Esophagus squamous epithelium (tissue), 5 donors: ENCODE data around the gene RNF144A. TPM values are rescaled to one million over a fixed set of nuclear protein-coding genes. Genes with fewer than 3 reads are reported as not detected.

ENCODE experiments used
- DNase-seq: peaks from one replicate; lab custom pipeline; 2025; lab: John Stamatoyannopoulos, UW
- H3K27ac ChIP-seq, 4 donors: fragments of 200-600 bp; sonication (generic); one replicate each; pipeline ENCODE4 v1.5.1; 2016 to 2019; ENCODE audit warnings: mild to moderate bottlenecking in 1 of 4
- H3K27me3 ChIP-seq, 4 donors: fragments of 200-600 bp; sonication (generic); 1 replicate in 3 of 4; 2 replicates in 1 of 4; pipeline versions ENCODE4 v1.5.1 to v1.6.0; 2017 to 2021; ENCODE audit warnings: antibody characterized with exemption in 1 of 4
- H3K36me3 ChIP-seq, 3 donors: fragments of 200-600 bp; sonication (generic); one replicate each; pipeline ENCODE4 v1.5.1; 2016 to 2019
- H3K4me1 ChIP-seq, 3 donors: fragments of 200-600 bp; sonication (generic); one replicate each; pipeline ENCODE4 v1.5.1; 2017 to 2019
- H3K4me3 ChIP-seq, 4 donors: fragments of 200-600 bp; sonication (generic); 1 replicate in 3 of 4; 2 replicates in 1 of 4; pipeline ENCODE4 v1.5.1; 2016 to 2019; ENCODE audit warnings: mild to moderate bottlenecking in 2 of 4, moderate library complexity in 1 of 4
- H3K9me3 ChIP-seq, 3 donors: fragments of 200-600 bp; sonication (generic); one replicate each; pipeline ENCODE4 v1.5.1; 2016 to 2019
- CTCF ChIP-seq, 6 experiments: fragments of 450-650 bp in 4 of 6; fragments of 200-600 bp in 2 of 6; sonication (generic) in 2 of 6; IDR thresholded peaks; one replicate each; pipeline ENCODE4 v1.5.1; 2016 to 2019; ENCODE audit warnings: antibody characterized with exemption in 6 of 6, mild to moderate bottlenecking in 4 of 6, moderate library complexity in 4 of 6
- POLR2A ChIP-seq, 4 donors: fragments of 450-650 bp; IDR thresholded peaks; one replicate each; pipeline ENCODE4 v1.6.1; 2017; ENCODE audit warnings: antibody characterized with exemption in 4 of 4, mild to moderate bottlenecking in 4 of 4, moderate library complexity in 3 of 4
- WGBS, 2 donors: methylation state at CpG; one replicate each; pipeline ENCODE4 v1.1.5; 2018; 5-methylcytosine and 5-hydroxymethylcytosine counted together
- intact Hi-C: fragments of 100-400 bp; cut with DNase I; formaldehyde crosslinking; loops from one replicate; pipeline ENCODE4 v1.15.0; 2022
- total RNA-seq, 4 donors: library from RNA; depleted of rRNA; stranded (reverse); fragments of >200 nt; gene quantifications; one replicate each; pipeline ENCODE4 v1.1.0, GENCODE V29; 2016
- donor health status: DM: yes; HTN: yes; CAD: no.

Gene RNF144A
- total RNA-seq, 4 donors from 2014 or later, result 6.2 to 11.6 (median 8.2) TPM

GRCh38 chr2:6970976-6971480 is 53.8 kb downstream of the RNF144A start:
- intact Hi-C loops, result no loop called here
- Histone ChIP-seq H3K9me3 (no peaks in the 10 kb centered on the region), H3K4me3 (no peak overlapping the region), H3K4me1 (no peaks in the 10 kb centered on the region), H3K36me3 (no peaks in the 10 kb centered on the region), H3K27me3 (no peaks in the 10 kb centered on the region), H3K27ac (no peak overlapping the region)
- no peak for DNase-seq
- TF ChIP-seq CTCF (IDR thresholded peaks at IDR 0.05), result no peak
- 89 to 92% methylated on average over 3 to 4 of the region's 4 CpGs for WGBS, 2 donors

- Histone ChIP-seq H3K27me3 (no peaks in the 10 kb centered on the region), H3K4me1 (no peaks in the 10 kb centered on the region), H3K9me3 (no peaks in the 10 kb centered on the region), H3K4me3 (no peak overlapping the region), H3K36me3 (no peaks in the 10 kb centered on the region), H3K27ac (no peak overlapping the region)
- intact Hi-C loops, result no loop called here
- 79 to 93% methylated on average over 2 of the region's 2 CpGs for WGBS, 2 donors
- DNase-seq, result no peak
- TF ChIP-seq POLR2A (IDR thresholded peaks at IDR 0.05), result no peak
- TF ChIP-seq CTCF (IDR thresholded peaks at IDR 0.05), result no peak
Observed at GRCh38 chr2:6971502-6971901, 54.3 kb downstream of the RNF144A start.

DNA sequence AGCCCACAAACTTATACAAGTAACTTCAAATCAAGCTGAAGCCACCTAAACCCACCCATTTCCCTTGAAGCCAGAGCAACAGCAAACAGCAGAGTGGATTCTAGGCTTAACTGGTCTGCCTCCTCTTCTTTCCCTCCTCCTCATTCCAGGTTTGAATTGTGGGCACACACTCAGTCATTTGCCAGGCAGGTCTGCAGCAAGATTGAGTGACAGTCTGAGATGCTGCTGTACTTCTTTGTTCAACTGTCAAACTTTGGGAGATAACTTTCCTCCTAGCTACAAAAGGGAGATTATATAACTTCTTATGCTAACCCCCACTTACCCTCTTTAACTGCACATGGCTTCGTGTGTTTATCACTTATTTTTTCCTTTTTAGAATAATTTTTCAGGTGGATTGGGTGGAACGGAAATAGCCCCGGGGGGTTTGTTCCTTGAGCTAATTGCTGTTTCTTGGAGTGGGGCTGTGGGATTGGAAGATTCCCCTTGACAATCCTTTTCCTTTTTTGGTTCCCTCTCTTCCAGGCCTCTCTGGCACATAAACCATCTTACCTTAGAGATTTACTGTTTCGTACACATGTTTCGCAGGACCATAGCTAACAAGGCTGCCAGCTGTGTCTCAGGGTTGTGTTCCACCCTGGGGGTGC is 55.0 kb downstream of the RNF144A start:
- TF ChIP-seq CTCF (IDR thresholded peaks at IDR 0.05) (no peak), POLR2A (IDR thresholded peaks at IDR 0.05) (no peak)
- DNase-seq, result no peak
- intact Hi-C loops, result no loop called here
- H3K4me3 ChIP-seq, result no peak overlapping the region
- H3K4me1 ChIP-seq, result peaks cover 0 to 5% (median 0%) of the 10 kb centered on the region in 3 donors
- no peaks in the 10 kb centered on the region for H3K27me3 ChIP-seq
- H3K9me3 ChIP-seq, result no peaks in the 10 kb centered on the region
- no peak overlapping the region for H3K27ac ChIP-seq
- WGBS, 2 donors, result 89 to 94% methylated on average over 5 of the region's 5 CpGs
- H3K36me3 ChIP-seq, result no peaks in the 10 kb centered on the region

DNA sequence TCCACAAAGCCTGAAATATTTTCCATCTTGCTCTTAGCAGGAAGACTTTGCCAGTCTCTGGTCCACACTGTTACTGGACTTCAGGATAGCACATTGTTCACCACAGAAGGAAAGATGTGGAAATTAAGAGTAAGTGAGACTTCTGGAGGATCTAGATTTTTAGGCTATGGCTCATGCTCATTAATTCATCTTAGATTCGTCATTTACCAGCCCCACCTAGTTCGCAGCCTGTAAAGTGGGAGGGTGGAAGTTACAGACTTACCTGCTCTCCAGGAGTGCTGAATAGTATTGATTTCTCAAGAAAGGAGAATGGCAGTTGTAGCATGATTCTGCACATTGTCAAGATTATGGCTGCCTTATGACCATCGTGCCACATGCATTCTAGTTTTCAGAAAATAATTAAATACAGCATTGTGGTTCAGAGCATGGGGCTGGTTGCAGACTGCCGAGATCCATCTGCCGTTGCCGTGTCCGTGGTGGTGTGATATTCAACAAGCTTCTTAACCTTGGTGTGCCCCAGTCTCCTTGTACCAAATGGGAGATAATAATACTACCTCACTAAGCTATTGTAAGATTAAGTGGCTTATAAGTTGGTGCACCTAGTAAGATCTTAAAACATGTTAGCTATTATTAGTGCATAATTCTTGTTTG is 56.8 kb downstream of the RNF144A start:
- no peak overlapping the region for H3K27ac ChIP-seq
- peaks cover 0 to 10% (median 0%) of the 10 kb centered on the region in 3 donors for H3K4me1 ChIP-seq
- DNase-seq, result no peak
- H3K9me3 ChIP-seq, result no peaks in the 10 kb centered on the region
- H3K4me3 ChIP-seq, result no peak overlapping the region
- no peaks in the 10 kb centered on the region for H3K36me3 ChIP-seq
- TF ChIP-seq POLR2A (IDR thresholded peaks at IDR 0.05) (no peak), CTCF (IDR thresholded peaks at IDR 0.05) (no peak)
- intact Hi-C loops, result no loop called here
- no peaks in the 10 kb centered on the region for H3K27me3 ChIP-seq
- WGBS, 2 donors, result 66 to 72% methylated on average over 7 of the region's 7 CpGs

- H3K36me3 ChIP-seq, result no peaks in the 10 kb centered on the region
- peaks cover 0 to 10% (median 0%) of the 10 kb centered on the region in 3 donors for H3K4me1 ChIP-seq
- H3K9me3 ChIP-seq, result no peaks in the 10 kb centered on the region
- no peak for DNase-seq
- H3K27me3 ChIP-seq, result no peaks in the 10 kb centered on the region
- no peak overlapping the region for H3K27ac ChIP-seq
- WGBS, 2 donors, result 71 to 77% methylated on average over 3 of the region's 3 CpGs
- TF ChIP-seq POLR2A (IDR thresholded peaks at IDR 0.05), result no peak
- no peak for TF ChIP-seq CTCF (IDR thresholded peaks at IDR 0.05)
- intact Hi-C loops, result no loop called here
- no peak overlapping the region for H3K4me3 ChIP-seq
Observed at GRCh38 chr2:6975988-6976387, 58.8 kb downstream of the RNF144A start.
